A549 (cell line): ENCODE results near the gene ALG3. TPM values are rescaled to one million over a fixed set of nuclear protein-coding genes. Genes with fewer than 3 reads are reported as not detected.

Source experiments
- ATAC-seq, 2 experiments: fragments of 200-7000 bp in 1 of 2; fragments of >200 bp in 1 of 2; cut with Nextera tagmentation in 1 of 2; cut with Tn5 transposase in 1 of 2; 3 replicates each; pipeline versions ENCODE4 v1.8.0 to v1.9.1; 2018 to 2020; ENCODE audit warnings: mild to moderate bottlenecking in 1 of 2, moderate library complexity in 1 of 2
- CTCF ChIA-PET: fragments of 300-600 bp; sonication (Branson Sonifier 250); formaldehyde crosslinking; extraction: SDS; loops from one replicate; lab custom pipeline; 2021; ENCODE audit warnings: antibody characterized with exemption, inconsistent platforms; lab: Yijun Ruan, JAX
- POLR2A ChIA-PET: fragments of 350-600 bp; formaldehyde crosslinking; extraction: SDS; loops from one replicate; lab custom pipeline; 2021; ENCODE audit warnings: antibody characterized with exemption, inconsistent platforms; lab: Yijun Ruan, JAX
- DNase-seq, 2 experiments: peaks; one replicate each; pipeline versions ENCODE4 v3.0.0 to v3.0.0-alpha.2; 2011 to 2016; ENCODE audit warnings: low read depth in 1 of 2, low spot score in 1 of 2
- FAIRE-seq: peaks from 2 replicates; lab custom pipeline; 2011; peaks lifted over from hg19 to GRCh38; lab: Jason Lieb, UNC
- H3K27ac ChIP-seq, 2 experiments: fragments of >200 bp; sonication (Bioruptor Twin); formaldehyde crosslinking; 3 replicates each; pipeline ENCODE4 v1.5.1; 2016 to 2017
- H3K4me1 ChIP-seq: fragments of >200 bp; sonication (Bioruptor Twin); formaldehyde crosslinking; 3 replicates; pipeline ENCODE4 v1.6.1; 2016
- H3K4me2 ChIP-seq: fragments of >200 bp; sonication (Bioruptor Twin); formaldehyde crosslinking; 3 replicates; pipeline ENCODE4 v1.6.1; 2016
- H3K4me3 ChIP-seq: fragments of >200 bp; sonication (Bioruptor Twin); formaldehyde crosslinking; 3 replicates; pipeline ENCODE4 v1.5.1; 2016
- H3K9me3 ChIP-seq: fragments of >200 bp; sonication (Bioruptor Twin); formaldehyde crosslinking; 3 replicates; pipeline ENCODE4 v1.6.1; 2016
- CHD2 ChIP-seq: fragments of 150-350 bp; IDR thresholded peaks from 2 replicates; pipeline ENCODE4 v1.6.1; 2014; ENCODE audit warnings: low read length; ENCODE audit not compliant: partially characterized antibody
- CHD4 ChIP-seq: fragments of 200-600 bp; sonication (generic); IDR thresholded peaks from 2 replicates; pipeline ENCODE4 v1.6.1; 2016; ENCODE audit warnings: antibody characterized with exemption, mild to moderate bottlenecking, borderline replicate concordance
- EHMT2 ChIP-seq: fragments of 200-600 bp; sonication (generic); IDR thresholded peaks from 2 replicates; pipeline ENCODE4 v1.6.1; 2016; ENCODE audit warnings: antibody characterized with exemption, low read depth, mild to moderate bottlenecking, moderate library complexity
- FOSB ChIP-seq: fragments of 250-450 bp; sonication (Bioruptor Pico); IDR thresholded peaks from 2 replicates; pipeline ENCODE4 v1.5.0; 2020; ENCODE audit warnings: mild to moderate bottlenecking, moderate library complexity
- FOSL2 ChIP-seq, 2 experiments: fragments of 450-650 bp in 1 of 2; fragments of >200 bp in 1 of 2; sonication (Bioruptor Twin) in 1 of 2; formaldehyde crosslinking; IDR thresholded peaks; 2 replicates each; pipeline versions ENCODE4 v1.5.0 to v1.6.1; 2016 to 2020; ENCODE audit warnings: mild to moderate bottlenecking in 1 of 2, moderate library complexity in 1 of 2
- FOXS1 ChIP-seq: fragments of 250-450 bp; sonication (Bioruptor Pico); IDR thresholded peaks from 2 replicates; pipeline ENCODE4 v1.5.0; 2020; ENCODE audit warnings: mild to moderate bottlenecking, moderate library complexity
- GATA3 ChIP-seq: IDR thresholded peaks from 2 replicates; pipeline ENCODE4 v1.6.1; 2012; ENCODE audit warnings: borderline replicate concordance
- HEYL ChIP-seq: fragments of 250-450 bp; sonication (Bioruptor Pico); IDR thresholded peaks from 2 replicates; pipeline ENCODE4 v1.8.0; 2021; ENCODE audit warnings: mild to moderate bottlenecking, moderate library complexity
- HMGXB4 ChIP-seq: fragments of 250-450 bp; sonication (Bioruptor Pico); IDR thresholded peaks from 2 replicates; pipeline ENCODE4 v1.5.0; 2021; ENCODE audit warnings: mild to moderate bottlenecking, moderate library complexity, borderline replicate concordance
- HOXA7 ChIP-seq: fragments of 250-450 bp; sonication (Bioruptor Pico); IDR thresholded peaks from 2 replicates; pipeline ENCODE4 v1.5.0; 2020; ENCODE audit warnings: mild to moderate bottlenecking, moderate library complexity
- JUNB ChIP-seq: fragments of >200 bp; sonication (Bioruptor Twin); formaldehyde crosslinking; IDR thresholded peaks from 2 replicates; pipeline ENCODE4 v1.6.1; 2016
- MAFK ChIP-seq: fragments of 450-650 bp; IDR thresholded peaks from 2 replicates; pipeline ENCODE4 v1.6.1; 2014; ENCODE audit not compliant: partially characterized antibody
- MAZ ChIP-seq: fragments of 150-350 bp; IDR thresholded peaks from 2 replicates; pipeline ENCODE4 v1.6.1; 2014; ENCODE audit warnings: antibody characterized with exemption, low read depth, low read length, borderline replicate concordance
- MYC ChIP-seq: IDR thresholded peaks from 2 replicates; pipeline ENCODE4 v1.6.1; 2012; ENCODE audit warnings: mild to moderate bottlenecking, inconsistent platforms, low read length, improper control_type of control experiment, borderline replicate concordance
- NFE2L2 ChIP-seq: fragments of 150-350 bp; conservative IDR thresholded peaks from 2 replicates; pipeline ENCODE4 v1.6.1; 2014; ENCODE audit warnings: low read length
- NPAS2 ChIP-seq: fragments of 250-450 bp; sonication (Bioruptor Pico); IDR thresholded peaks from 2 replicates; pipeline ENCODE4 v1.8.0; 2022; ENCODE audit warnings: mild to moderate bottlenecking, moderate library complexity, borderline replicate concordance
- PHF8 ChIP-seq: fragments of 200-600 bp; sonication (generic); IDR thresholded peaks from 2 replicates; pipeline ENCODE4 v1.6.1; 2016; ENCODE audit warnings: low read depth, mild to moderate bottlenecking, antibody characterized with exemption, moderate library complexity, borderline replicate concordance
- POLR2A ChIP-seq: IDR thresholded peaks from 2 replicates; pipeline ENCODE4 v1.6.1; 2012; ENCODE audit warnings: mild to moderate bottlenecking, low read length
- REST ChIP-seq: fragments of 200-600 bp; sonication (generic); IDR thresholded peaks from 2 replicates; pipeline ENCODE4 v1.6.1; 2016; ENCODE audit warnings: antibody characterized with exemption, mild to moderate bottlenecking, moderate library complexity
- RNF2 ChIP-seq: fragments of 200-600 bp; sonication (generic); IDR thresholded peaks from 2 replicates; pipeline ENCODE4 v1.6.1; 2016; ENCODE audit warnings: low read depth, mild to moderate bottlenecking, antibody characterized with exemption, moderate library complexity, borderline replicate concordance
- SREBF2 ChIP-seq: fragments of 450-650 bp; IDR thresholded peaks from 2 replicates; pipeline ENCODE4 v1.6.1; 2014; ENCODE audit warnings: mild to moderate bottlenecking, moderate library complexity
- TFCP2L1 ChIP-seq: fragments of 250-450 bp; sonication (Bioruptor Pico); IDR thresholded peaks from 2 replicates; pipeline ENCODE4 v1.5.0; 2021; ENCODE audit warnings: mild to moderate bottlenecking
- TP53 ChIP-seq: fragments of 250-450 bp; sonication (Bioruptor Pico); IDR thresholded peaks from 2 replicates; pipeline ENCODE4 v1.5.0; 2021; ENCODE audit warnings: mild to moderate bottlenecking, moderate library complexity
- ZFP36 ChIP-seq: fragments of 450-650 bp; IDR thresholded peaks from 2 replicates; pipeline ENCODE4 v1.6.1; 2014; ENCODE audit warnings: borderline replicate concordance; ENCODE audit not compliant: partially characterized antibody
- ZNF302 ChIP-seq: fragments of 250-450 bp; sonication (Bioruptor Pico); IDR thresholded peaks from 2 replicates; pipeline ENCODE4 v1.9.0; 2021; ENCODE audit warnings: inconsistent platforms, mild to moderate bottlenecking, moderate library complexity
- WGBS: methylation state at CpG from one replicate; pipeline ENCODE4 v1.1.6; 2017; ENCODE audit errors: missing lambda C conversion rate; 5-methylcytosine and 5-hydroxymethylcytosine counted together
- polyA plus RNA-seq, 4 experiments: library from polyadenylated mRNA; depleted of rRNA in 3 of 4; stranded (reverse); fragments of >200 nt; fragmentation: RNase III in 1 of 4; extraction: RNeasy Plus Mini Kit Qiagen cat#74134 plus additional on column Dnase treatment in 1 of 4; gene quantifications; 2 replicates in 3 of 4; 3 replicates in 1 of 4; pipeline ENCODE4 v1.2.3, GENCODE V29; 2011 to 2017
- TF ChIP-seq, protein P1 (sequence below): fragments of 450-650 bp; IDR thresholded peaks from 2 replicates; pipeline ENCODE4 v1.6.1; 2014; ENCODE audit warnings: antibody characterized with exemption
- TF ChIP-seq, protein P2 (sequence below): IDR thresholded peaks from 2 replicates; pipeline ENCODE4 v1.6.1; 2012

Gene ALG3
- polyA plus RNA-seq, 2 of the 4 experiments (the other 2 are of a cell fraction), result 49.1 to 59.6 TPM

DNA sequence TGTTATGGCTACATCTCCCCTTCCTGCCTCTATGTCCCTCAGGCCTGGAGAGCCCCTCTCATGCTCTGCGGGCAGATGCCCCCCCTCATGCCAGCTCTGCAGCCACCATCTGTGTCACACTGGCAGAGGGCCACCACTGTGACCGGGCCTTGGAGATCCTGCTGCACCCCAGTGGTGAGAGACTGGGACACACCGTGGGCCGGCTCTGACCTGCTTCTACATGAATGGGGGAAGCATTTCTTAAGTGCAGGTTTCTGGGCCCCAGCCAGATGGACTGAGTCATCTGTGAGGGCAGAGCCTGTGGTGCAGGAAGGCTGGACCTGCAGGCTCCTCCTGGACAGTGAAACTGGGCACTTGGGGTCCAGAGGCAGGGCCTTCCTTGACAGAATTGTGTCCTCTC, 14.5 kb downstream of the ALG3 start:
- ChIA-PET CTCF (interaction anchor here (1.0 kb wide), 2 partner anchors 12 to 16 kb away, joined by 3 to 4 read pairs; partner anchors contain the start of gene EEF1AKMT4), POLR2A (no interaction called here)
- DNase-seq (peak; percentile 67), ATAC-seq (peak; percentile 70 to 72), FAIRE-seq (no peak)
- Histone ChIP-seq H3K4me2 (no peak overlapping the region), H3K9me3 (no peaks in the 10 kb centered on the region), H3K4me3 (no peak overlapping the region), H3K4me1 (peaks cover 7% of the 10 kb centered on the region; the same call in 2 of the 3 replicates), H3K27ac (0 out of 6 replicates have a peak overlapping the region, but pooled peaks of 1 of the 2 experiments have one; percentile 37)
- WGBS, result no CpG with 5 or more reads among the region's 4 CpGs
- TF ChIP-seq SREBF2, result no peak
- TF ChIP-seq TP53, result no peak
- TF ChIP-seq ZNF302 (CRISPR knock-in tag), result no peak
- no peak for TF ChIP-seq PHF8
- TF ChIP-seq JUNB, result no peak
- TF ChIP-seq HOXA7 (CRISPR knock-in tag), result no peak
- TF ChIP-seq POLR2A, result no peak
- TF ChIP-seq, protein P1, sequence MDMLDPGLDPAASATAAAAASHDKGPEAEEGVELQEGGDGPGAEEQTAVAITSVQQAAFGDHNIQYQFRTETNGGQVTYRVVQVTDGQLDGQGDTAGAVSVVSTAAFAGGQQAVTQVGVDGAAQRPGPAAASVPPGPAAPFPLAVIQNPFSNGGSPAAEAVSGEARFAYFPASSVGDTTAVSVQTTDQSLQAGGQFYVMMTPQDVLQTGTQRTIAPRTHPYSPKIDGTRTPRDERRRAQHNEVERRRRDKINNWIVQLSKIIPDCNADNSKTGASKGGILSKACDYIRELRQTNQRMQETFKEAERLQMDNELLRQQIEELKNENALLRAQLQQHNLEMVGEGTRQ, result no peak
- no peak for TF ChIP-seq REST
- TF ChIP-seq RNF2, result no peak
- no peak for TF ChIP-seq CHD4
- no peak for TF ChIP-seq EHMT2
- TF ChIP-seq, protein P2, sequence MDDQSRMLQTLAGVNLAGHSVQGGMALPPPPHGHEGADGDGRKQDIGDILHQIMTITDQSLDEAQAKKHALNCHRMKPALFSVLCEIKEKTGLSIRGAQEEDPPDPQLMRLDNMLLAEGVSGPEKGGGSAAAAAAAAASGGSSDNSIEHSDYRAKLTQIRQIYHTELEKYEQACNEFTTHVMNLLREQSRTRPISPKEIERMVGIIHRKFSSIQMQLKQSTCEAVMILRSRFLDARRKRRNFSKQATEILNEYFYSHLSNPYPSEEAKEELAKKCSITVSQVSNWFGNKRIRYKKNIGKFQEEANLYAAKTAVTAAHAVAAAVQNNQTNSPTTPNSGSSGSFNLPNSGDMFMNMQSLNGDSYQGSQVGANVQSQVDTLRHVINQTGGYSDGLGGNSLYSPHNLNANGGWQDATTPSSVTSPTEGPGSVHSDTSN, result no peak
- no peak for TF ChIP-seq FOXS1 (CRISPR knock-in tag)
- TF ChIP-seq MAFK, result no peak
- no peak for TF ChIP-seq NFE2L2
- no peak for TF ChIP-seq HEYL (CRISPR knock-in tag)
- no peak for TF ChIP-seq MYC
- no peak for TF ChIP-seq TFCP2L1
- TF ChIP-seq MAZ, result no peak

DNA sequence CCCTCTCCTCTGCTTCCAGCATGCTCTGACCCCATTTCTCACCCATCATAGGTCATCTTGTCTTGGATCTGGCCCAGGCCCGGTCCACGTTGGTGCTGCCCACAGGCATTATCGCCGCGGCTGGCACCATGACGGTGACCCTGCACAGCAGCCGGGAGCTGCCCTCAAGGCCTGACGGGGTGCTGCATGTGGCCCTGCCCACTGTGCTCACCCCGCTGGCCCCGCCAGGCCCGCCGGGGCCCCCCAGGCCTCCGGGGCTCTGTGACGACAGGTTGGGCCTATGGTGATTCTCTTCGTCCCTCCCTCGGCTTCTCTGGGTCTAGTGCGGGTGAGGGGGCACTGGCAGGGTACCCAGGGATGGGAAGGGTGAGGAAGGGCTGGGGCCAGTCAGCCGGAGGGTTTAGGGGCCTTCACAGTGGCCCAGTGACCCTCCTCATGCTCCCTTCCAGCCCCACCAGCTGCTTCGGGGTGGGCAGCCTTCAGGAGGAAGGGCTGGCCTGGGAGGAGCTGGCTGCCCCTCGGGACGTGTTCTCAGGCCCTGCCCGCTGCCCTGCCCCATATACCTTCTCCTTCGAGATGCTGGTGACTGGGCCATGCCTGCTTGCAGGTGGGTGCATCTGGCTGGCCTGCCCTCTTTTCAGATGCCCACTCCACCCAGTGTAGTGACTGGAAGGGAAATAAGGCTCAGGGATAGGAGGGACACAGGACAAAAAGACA, 15.5 kb downstream of the ALG3 start:
- no peak for DNase-seq
- Histone ChIP-seq H3K9me3 (no peaks in the 10 kb centered on the region), H3K4me3 (no peak overlapping the region), H3K4me1 (peaks cover 7% of the 10 kb centered on the region; the same call in 2 of the 3 replicates), H3K27ac (no peak overlapping the region), H3K4me2 (no peak overlapping the region)
- no peak for ATAC-seq
- POLR2A ChIA-PET, result no interaction called here
- 77% methylated on average over 4 of the region's 23 CpGs for WGBS
- CTCF ChIA-PET, result interaction anchor here (1.9 kb wide), 1 partner anchor 16 kb away, joined by 7 read pairs; the partner anchor contains the start of gene EEF1AKMT4
- no peak for FAIRE-seq
- TF ChIP-seq RNF2 (no peak), PHF8 (no peak), GATA3 (no peak), CHD2 (no peak), FOSB (CRISPR knock-in tag) (no peak), NPAS2 (CRISPR knock-in tag) (no peak), ZFP36 (no peak), HMGXB4 (CRISPR knock-in tag) (no peak), CHD4 (no peak), HOXA7 (CRISPR knock-in tag) (no peak), FOSL2 (IDR thresholded peaks at IDR 0.05) (no peak), FOSL2 (CRISPR knock-in tag; IDR thresholded peaks at IDR 0.05) (no peak), EHMT2 (no peak), FOXS1 (CRISPR knock-in tag) (no peak)
